Lower leg skin (tissue), 4 donors: ENCODE measurements around the gene ACSL3. TPM values are rescaled to one million over a fixed set of nuclear protein-coding genes. Genes with fewer than 3 reads are reported as not detected.

Experiments used
- DNase-seq, 2 donors: peaks; one replicate each; pipeline ENCODE4 v3.0.0-alpha.2; 2019; ENCODE audit warnings: low spot score in 2 of 2
- H3K4me3 ChIP-seq: fragments of 200-600 bp; sonication (generic); 2 replicates; pipeline ENCODE4 v1.5.1; 2017; ENCODE audit warnings: mild to moderate bottlenecking, low read depth; ENCODE audit not compliant: poor library complexity, severe bottlenecking
- POLR2A ChIP-seq, 2 donors: fragments of 450-650 bp; IDR thresholded peaks; one replicate each; pipeline ENCODE4 v1.6.1; 2016 to 2017; ENCODE audit warnings: antibody characterized with exemption in 2 of 2, mild to moderate bottlenecking in 1 of 2, moderate library complexity in 1 of 2
- WGBS, 2 donors: methylation state at CpG; one replicate each; pipeline ENCODE4 v1.1.5; 2018; 5-methylcytosine and 5-hydroxymethylcytosine counted together
- intact Hi-C: fragments of 100-400 bp; cut with DNase I; formaldehyde crosslinking; loops from one replicate; pipeline ENCODE4 v1.15.0; 2023; ENCODE audit warnings: low total_unique reads
- total RNA-seq, 4 donors: library from RNA; depleted of rRNA; stranded (reverse); fragments of >200 nt; gene quantifications; one replicate each; pipeline ENCODE4 v1.1.0, GENCODE V29; 2016
- TF ChIP-seq, protein P1 (sequence below), 3 donors: fragments of 450-650 bp; IDR thresholded peaks; one replicate each; pipeline ENCODE4 v1.5.1; 2016; ENCODE audit warnings: antibody characterized with exemption in 3 of 3, mild to moderate bottlenecking in 3 of 3, moderate library complexity in 2 of 3

Gene ACSL3
- total RNA-seq, 4 donors from 2014 or later = 32.6 to 132 (median 69.6) TPM

DNA sequence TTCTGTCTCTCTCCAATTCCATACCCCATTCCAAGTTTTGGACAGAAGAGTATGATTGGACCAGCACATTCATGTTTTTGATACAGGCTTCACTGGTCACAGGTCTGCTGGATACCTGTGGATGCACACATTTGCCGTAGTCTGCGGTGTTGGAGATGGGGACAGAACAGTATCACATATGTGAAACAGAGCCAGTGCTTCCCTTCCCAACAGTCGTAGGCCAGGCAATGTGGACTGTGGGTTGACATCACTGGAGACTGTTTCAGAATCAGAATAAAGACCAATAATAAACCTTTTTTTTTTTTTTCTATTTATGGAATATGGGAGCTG lies 18.7 kb downstream of the ACSL3 start:
- intact Hi-C loops = no loop called here
- no peak overlapping the region for H3K4me3 ChIP-seq
- DNase-seq = no peak
- WGBS, 2 donors = 87 to 93% methylated on average over 3 of the region's 3 CpGs
- TF ChIP-seq, protein P1, sequence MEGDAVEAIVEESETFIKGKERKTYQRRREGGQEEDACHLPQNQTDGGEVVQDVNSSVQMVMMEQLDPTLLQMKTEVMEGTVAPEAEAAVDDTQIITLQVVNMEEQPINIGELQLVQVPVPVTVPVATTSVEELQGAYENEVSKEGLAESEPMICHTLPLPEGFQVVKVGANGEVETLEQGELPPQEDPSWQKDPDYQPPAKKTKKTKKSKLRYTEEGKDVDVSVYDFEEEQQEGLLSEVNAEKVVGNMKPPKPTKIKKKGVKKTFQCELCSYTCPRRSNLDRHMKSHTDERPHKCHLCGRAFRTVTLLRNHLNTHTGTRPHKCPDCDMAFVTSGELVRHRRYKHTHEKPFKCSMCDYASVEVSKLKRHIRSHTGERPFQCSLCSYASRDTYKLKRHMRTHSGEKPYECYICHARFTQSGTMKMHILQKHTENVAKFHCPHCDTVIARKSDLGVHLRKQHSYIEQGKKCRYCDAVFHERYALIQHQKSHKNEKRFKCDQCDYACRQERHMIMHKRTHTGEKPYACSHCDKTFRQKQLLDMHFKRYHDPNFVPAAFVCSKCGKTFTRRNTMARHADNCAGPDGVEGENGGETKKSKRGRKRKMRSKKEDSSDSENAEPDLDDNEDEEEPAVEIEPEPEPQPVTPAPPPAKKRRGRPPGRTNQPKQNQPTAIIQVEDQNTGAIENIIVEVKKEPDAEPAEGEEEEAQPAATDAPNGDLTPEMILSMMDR (IDR thresholded peaks at IDR 0.05) = no peak

DNA sequence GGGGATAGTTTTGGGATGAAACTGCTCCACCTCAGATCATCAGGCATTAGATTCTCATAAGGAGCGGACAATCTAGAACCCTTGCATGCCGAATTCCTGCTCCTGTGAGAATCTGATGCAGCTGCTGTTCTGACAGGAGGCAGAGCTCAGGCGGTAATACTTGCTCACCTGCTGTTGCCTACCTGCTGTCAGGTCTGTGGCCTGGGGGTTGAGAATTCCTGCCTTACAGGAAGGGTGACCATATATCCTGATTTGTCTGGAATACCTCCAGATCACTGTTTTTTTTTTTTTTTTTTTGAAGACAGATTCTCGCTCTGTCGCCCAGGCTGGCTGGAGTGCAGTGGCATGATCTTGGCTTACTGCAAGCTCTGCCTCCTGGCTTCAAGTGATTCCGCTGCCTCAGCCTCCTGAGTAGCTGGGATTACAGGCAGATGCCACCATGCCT lies 21.7 kb downstream of the ACSL3 start:
- no peak for TF ChIP-seq POLR2A (IDR thresholded peaks at IDR 0.05)
- TF ChIP-seq, protein P1 (IDR thresholded peaks at IDR 0.05) = no peak
- no peak overlapping the region for H3K4me3 ChIP-seq
- DNase-seq = no peak
- 67 to 80% methylated on average over 6 of the region's 6 CpGs for WGBS, 2 donors
- intact Hi-C loops = no loop called here

DNA sequence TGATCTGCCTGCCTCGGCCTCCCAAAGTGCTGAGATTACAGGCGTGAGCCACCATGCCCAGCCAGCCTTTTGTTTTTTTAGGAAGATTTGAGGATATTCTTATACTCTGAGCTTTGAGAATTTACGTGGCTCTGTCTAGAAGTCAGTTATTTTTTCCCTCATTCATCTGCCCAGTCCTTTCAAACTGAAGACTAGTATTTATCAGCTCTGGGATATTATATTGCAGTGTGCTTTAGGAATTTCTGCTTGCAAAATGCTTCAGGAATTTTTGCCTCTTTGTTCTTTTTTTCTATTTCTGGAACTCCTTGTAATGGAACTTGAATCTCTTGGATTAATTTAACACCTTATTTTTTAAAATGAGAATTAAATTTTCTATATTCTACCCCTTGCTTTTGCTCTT lies 22.6 kb downstream of the ACSL3 start:
- DNase-seq = no peak

DNA sequence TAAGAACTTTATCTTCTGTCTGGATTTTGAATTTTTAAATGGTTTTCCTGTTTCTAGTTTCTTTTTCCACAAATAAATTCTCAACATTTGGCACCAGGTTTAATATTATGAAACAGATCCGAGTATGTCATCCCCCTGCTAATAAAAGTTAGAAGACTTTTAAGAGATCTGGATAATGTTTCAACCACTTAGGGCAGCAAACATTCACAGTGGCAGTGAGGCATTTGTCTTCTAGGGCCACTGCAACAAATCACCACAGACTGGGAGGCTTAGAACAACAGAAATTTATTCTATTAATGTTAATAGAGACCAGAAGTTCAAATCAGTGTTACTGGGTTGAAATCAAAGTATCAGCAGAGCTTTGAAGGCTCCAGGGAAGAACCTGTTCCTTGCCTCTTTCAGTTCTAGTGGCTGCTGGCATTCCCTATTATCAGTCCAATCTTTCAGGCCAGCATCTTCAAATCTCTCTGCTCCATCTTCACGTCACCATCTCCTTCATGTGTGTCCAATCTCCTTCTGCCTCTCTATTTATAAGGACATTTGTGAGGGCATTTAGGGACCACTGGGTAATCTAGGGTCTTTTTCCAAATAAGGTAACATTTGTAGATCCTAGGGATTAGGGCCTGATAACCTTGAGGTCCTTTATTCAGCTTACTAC lies 23.4 kb downstream of the ACSL3 start:
- intact Hi-C loops = no loop called here
- TF ChIP-seq POLR2A (IDR thresholded peaks at IDR 0.05) = no peak
- TF ChIP-seq, protein P1 (IDR thresholded peaks at IDR 0.05) = no peak
- WGBS, 2 donors = 28 to 33% methylated on average over 2 of the region's 2 CpGs
- H3K4me3 ChIP-seq = no peak overlapping the region
- no peak for DNase-seq

More for the DNA sequence above, 22.6 kb downstream of the ACSL3 start:
- intact Hi-C loops = no loop called here
- no peak overlapping the region for H3K4me3 ChIP-seq
- TF ChIP-seq, protein P1 (IDR thresholded peaks at IDR 0.05) = no peak
- no peak for TF ChIP-seq POLR2A (IDR thresholded peaks at IDR 0.05)
- WGBS, 2 donors = 79 to 88% methylated on average over 3 of the region's 3 CpGs

DNA sequence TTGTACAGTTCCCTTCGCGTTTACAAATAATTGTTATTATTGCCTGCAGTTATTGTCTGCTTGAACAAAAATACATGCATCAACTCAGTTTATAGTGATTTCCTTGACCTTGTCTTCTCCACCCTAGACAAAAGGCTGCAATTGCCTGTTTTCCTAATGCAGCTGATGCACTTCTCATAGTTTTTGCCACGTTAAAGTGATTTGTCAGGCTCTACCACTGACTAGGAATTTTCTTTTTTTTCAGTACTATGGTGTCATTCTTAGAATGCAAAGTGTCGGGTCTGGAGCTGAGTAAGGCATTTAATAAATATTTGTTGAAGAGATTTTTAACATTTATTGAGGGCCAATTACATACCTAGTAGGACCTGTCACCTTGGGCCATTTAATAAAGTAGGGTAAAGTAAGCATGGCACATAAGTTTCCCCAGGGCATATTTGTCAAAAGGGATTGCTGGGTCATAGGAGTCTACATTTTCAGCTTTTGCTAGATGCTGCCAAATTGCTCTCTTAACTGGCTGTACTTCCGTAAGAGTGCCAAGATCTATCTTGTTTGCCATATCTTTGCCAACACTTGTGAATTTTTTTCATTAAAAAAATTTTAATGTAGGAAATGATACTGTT lies 24.1 kb downstream of the ACSL3 start:
- intact Hi-C loops = no loop called here
- WGBS, 2 donors = 39% methylated on average over 5 of the region's 5 CpGs
- TF ChIP-seq POLR2A (IDR thresholded peaks at IDR 0.05) = no peak
- TF ChIP-seq, protein P1 (IDR thresholded peaks at IDR 0.05) = no peak
- H3K4me3 ChIP-seq = no peak overlapping the region
- DNase-seq = no peak

DNA sequence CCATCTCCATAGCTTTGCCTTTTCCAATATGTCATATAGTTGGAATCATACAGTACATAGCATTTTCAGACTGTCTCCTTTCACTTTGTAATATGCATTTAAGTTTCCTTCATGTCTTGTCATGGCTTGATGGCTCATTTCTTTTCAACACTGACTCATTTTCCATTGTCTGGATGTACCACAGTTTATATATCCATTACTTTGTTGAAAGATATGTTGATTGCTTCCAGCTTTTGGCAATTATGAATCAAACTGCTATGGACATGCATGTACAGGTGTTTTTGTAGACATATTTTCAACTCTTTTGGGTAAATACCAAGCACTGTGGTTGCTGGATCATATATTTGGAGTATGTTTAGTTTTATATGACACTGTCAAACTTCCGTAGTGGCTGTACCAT lies 26.3 kb downstream of the ACSL3 start:
- TF ChIP-seq POLR2A (IDR thresholded peaks at IDR 0.05) = no peak
- TF ChIP-seq, protein P1 (IDR thresholded peaks at IDR 0.05) = no peak
- 69 to 93% methylated on average over 1 of the region's 1 CpG for WGBS, 2 donors

More for the DNA sequence above, 26.3 kb downstream of the ACSL3 start:
- intact Hi-C loops = no loop called here
- no peak for DNase-seq
- H3K4me3 ChIP-seq = no peak overlapping the region
